Uterus (tissue), 2 donors: ENCODE data around the gene AUH.

Experiments used
- CTCF ChIP-seq, 4 experiments: fragments of 200-600 bp in 2 of 4; fragments of 450-650 bp in 2 of 4; sonication (generic) in 2 of 4; IDR thresholded peaks; one replicate each; pipeline ENCODE4 v1.5.1; 2016 to 2019; ENCODE audit warnings: antibody characterized with exemption in 4 of 4, mild to moderate bottlenecking in 2 of 4, moderate library complexity in 1 of 4
- POLR2A ChIP-seq, 2 donors: fragments of 450-650 bp; IDR thresholded peaks; one replicate each; pipeline ENCODE4 v1.6.1; 2016; ENCODE audit warnings: antibody characterized with exemption in 2 of 2, mild to moderate bottlenecking in 1 of 2, moderate library complexity in 1 of 2

- TF ChIP-seq CTCF (IDR thresholded peaks at IDR 0.05): no peak
- TF ChIP-seq POLR2A (IDR thresholded peaks at IDR 0.05): no peak
These were observed 14.5 kb upstream of the AUH start for GRCh38 chr9:91376239-91376638.
